Thoracic aorta (tissue), 2 donors: ENCODE results near the gene ST6GAL1. TPM values are rescaled to one million over a fixed set of nuclear protein-coding genes. Genes with fewer than 3 reads are reported as not detected.
"Not testable (repeated sequence)": the region's sequence is repeated elsewhere in the genome, so short reads cannot be mapped to it uniquely, and the experiment has no call there.

Source experiments
- ATAC-seq: fragments of 150-250 bp; one replicate; pipeline ENCODE4 v1.8.0; 2017; ENCODE audit warnings: low read depth; ENCODE audit not compliant: insufficient number of reproducible peaks, low FRiP score
- DNase-seq: peaks from one replicate; pipeline ENCODE4 v3.0.0-alpha.2; 2020; ENCODE audit warnings: low spot score
- H3K27ac ChIP-seq, 2 donors: fragments of 200-600 bp; sonication (generic); 1 replicate in 1 of 2; 2 replicates in 1 of 2; pipeline ENCODE4 v1.5.1; 2016; ENCODE audit warnings: mild to moderate bottlenecking in 2 of 2, moderate library complexity in 2 of 2
- H3K27me3 ChIP-seq: fragments of 200-600 bp; sonication (generic); replicated peaks from 2 replicates; pipeline ENCODE4 v1.6.0; 2016; ENCODE audit warnings: mild to moderate bottlenecking; ENCODE audit not compliant: insufficient read depth
- H3K36me3 ChIP-seq: fragments of 200-600 bp; sonication (generic); one replicate; pipeline ENCODE4 v1.5.1; 2016
- H3K4me1 ChIP-seq, 2 donors: fragments of 200-600 bp; sonication (generic); 1 replicate in 1 of 2; 2 replicates in 1 of 2; pipeline versions ENCODE4 v1.5.1 to v1.6.0; 2016; ENCODE audit warnings: low read depth in 2 of 2, mild to moderate bottlenecking in 1 of 2; ENCODE audit not compliant: control insufficient read depth in 1 of 2
- H3K4me3 ChIP-seq: fragments of 200-600 bp; sonication (generic); 2 replicates; pipeline ENCODE4 v1.5.1; 2016; ENCODE audit warnings: mild to moderate bottlenecking
- H3K9me3 ChIP-seq: fragments of 200-600 bp; sonication (generic); 2 replicates; pipeline ENCODE4 v1.5.1; 2016
- CTCF ChIP-seq: fragments of 200-600 bp; sonication (generic); IDR thresholded peaks from one replicate; pipeline ENCODE4 v1.5.1; 2019; ENCODE audit warnings: antibody characterized with exemption
- total RNA-seq, 2 donors: library from RNA; depleted of rRNA; stranded (reverse); fragments of >200 nt; gene quantifications; one replicate each; pipeline versions ENCODE4 v1.1.0 to v1.2.3, GENCODE V29; 2016

ST6GAL1 gene
- total RNA-seq, 2 donors from 2014 or later = 89.5 to 141 TPM

DNA sequence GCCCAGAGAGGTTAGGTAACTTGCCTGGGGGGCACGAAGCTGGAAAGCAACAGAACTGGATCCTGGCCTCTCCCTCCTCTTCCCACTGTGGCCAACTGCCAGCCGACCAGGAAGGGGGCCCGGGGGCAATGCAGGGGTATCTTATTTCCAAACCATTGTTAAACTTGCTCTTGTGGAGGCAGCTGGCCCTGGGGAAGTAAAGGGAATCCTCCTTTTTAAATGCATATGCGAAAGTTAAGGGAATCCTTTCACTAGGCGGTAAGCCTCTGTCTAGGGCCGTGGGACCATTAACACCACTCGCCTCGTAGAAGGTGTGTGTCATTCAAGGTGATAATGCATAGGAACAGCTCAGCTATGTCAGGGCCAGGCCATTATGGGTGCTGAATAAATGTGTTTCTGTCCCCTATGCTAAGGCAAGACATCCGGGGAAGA is 68.6 kb downstream of the ST6GAL1 start:
- no peak for TF ChIP-seq CTCF
- Histone ChIP-seq H3K27me3 (no peaks in the 10 kb centered on the region), H3K9me3 (no peaks in the 10 kb centered on the region), H3K27ac (peak overlapping the region in 1 of 2 donors; percentile 46), H3K36me3 (no peaks in the 10 kb centered on the region), H3K4me1 (peaks cover 25 to 46% of the 10 kb centered on the region in 2 donors), H3K4me3 (no peak overlapping the region)
- ATAC-seq = no peak
- DNase-seq = no peak

DNA sequence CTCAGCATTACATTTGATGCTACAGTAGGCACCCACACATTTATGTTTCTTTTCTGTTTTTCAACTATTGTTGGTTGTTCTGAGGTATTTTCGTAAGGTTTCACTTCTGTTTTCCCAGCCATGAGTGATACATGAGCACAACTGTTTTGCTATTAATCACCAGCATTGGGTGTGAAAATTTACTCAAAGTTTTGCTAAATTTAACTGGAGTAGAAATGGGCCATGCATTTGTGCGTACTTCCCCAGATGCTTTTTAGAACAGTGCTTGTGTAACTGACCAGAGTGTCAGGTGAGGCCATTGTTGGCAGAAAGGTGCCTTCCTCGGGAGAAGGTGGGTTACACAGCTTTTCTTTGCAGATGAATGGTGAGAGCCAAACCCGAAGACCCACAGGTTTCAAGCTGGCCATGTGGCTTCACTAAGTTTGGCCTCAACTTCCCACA is 70.4 kb downstream of the ST6GAL1 start:
- Histone ChIP-seq H3K4me3 (no peak overlapping the region), H3K9me3 (no peaks in the 10 kb centered on the region), H3K27ac (peak overlapping the region in 1 of 2 donors; percentile 48), H3K27me3 (no peaks in the 10 kb centered on the region), H3K4me1 (peaks cover 21 to 37% of the 10 kb centered on the region in 2 donors), H3K36me3 (no peaks in the 10 kb centered on the region)
- no peak for ATAC-seq
- DNase-seq = no peak
- no peak for TF ChIP-seq CTCF

DNA sequence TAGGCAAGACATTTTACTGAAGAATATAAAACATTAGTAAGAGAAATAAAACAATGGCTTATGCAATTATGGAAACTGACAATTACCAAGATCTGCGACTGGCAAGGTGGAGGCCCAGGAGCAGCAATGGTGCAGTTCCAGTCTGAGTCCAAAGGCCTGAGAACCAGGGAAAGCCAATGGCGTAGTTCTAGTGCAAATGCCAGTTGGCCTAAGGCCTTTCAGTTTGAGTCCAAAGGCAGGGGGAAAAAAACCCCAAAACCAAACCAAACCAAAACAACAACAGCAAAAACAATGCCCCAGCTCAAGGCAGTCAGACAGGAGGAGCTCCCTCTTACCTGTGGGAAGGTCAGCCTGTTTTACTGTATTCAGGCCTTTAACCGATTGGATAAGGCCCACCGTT is 72.6 kb downstream of the ST6GAL1 start:
- no peak for TF ChIP-seq CTCF
- ATAC-seq = no peak

GRCh38 chr3:187005827-187006481 is 75.6 kb downstream of the ST6GAL1 start:
- no peaks in the 10 kb centered on the region for H3K9me3 ChIP-seq
- peaks cover 6 to 12% of the 10 kb centered on the region in 2 donors for H3K4me1 ChIP-seq
- H3K4me3 ChIP-seq = no peak overlapping the region
- H3K27me3 ChIP-seq = no peaks in the 10 kb centered on the region
- DNase-seq (no peak), ATAC-seq (no peak)
- H3K36me3 ChIP-seq = no peaks in the 10 kb centered on the region
- no peak overlapping the region for H3K27ac ChIP-seq
- TF ChIP-seq CTCF = no peak

More for the DNA sequence above, 72.6 kb downstream of the ST6GAL1 start:
- Histone ChIP-seq H3K9me3 (no peaks in the 10 kb centered on the region), H3K4me1 (peaks cover 26 to 28% of the 10 kb centered on the region in 2 donors), H3K36me3 (no peaks in the 10 kb centered on the region), H3K27me3 (no peaks in the 10 kb centered on the region), H3K4me3 (no peak overlapping the region), H3K27ac (no peak overlapping the region)
- DNase-seq = no peak

GRCh38 chr3:187006864-187007630 is 76.7 kb downstream of the ST6GAL1 start:
- no peak overlapping the region for H3K4me3 ChIP-seq
- no peaks in the 10 kb centered on the region for H3K27me3 ChIP-seq
- H3K4me1 ChIP-seq = peaks cover 12 to 15% of the 10 kb centered on the region in 2 donors
- no peaks in the 10 kb centered on the region for H3K9me3 ChIP-seq
- DNase-seq (no peak), ATAC-seq (no peak)
- no peak for TF ChIP-seq CTCF
- H3K27ac ChIP-seq = no peak overlapping the region
- no peaks in the 10 kb centered on the region for H3K36me3 ChIP-seq

GRCh38 chr3:187010382-187010781 is 80.1 kb downstream of the ST6GAL1 start:
- ATAC-seq, H3K27ac ChIP-seq, H3K4me3 ChIP-seq, H3K27me3 ChIP-seq, H3K36me3 ChIP-seq, DNase-seq, H3K9me3 ChIP-seq: not testable (repeated sequence)
- H3K4me1 ChIP-seq = peaks cover 31 to 46% of the 10 kb centered on the region in 2 donors
